H1 (cell line): ENCODE measurements around the gene VPS35L. TPM values are rescaled to one million over a fixed set of nuclear protein-coding genes. Genes with fewer than 3 reads are reported as not detected.

Source experiments
- SP1 ChIP-seq: IDR thresholded peaks from 2 replicates; pipeline ENCODE4 v1.6.1; 2011; ENCODE audit warnings: low read depth, low read length
- polyA plus RNA-seq, 7 experiments: library from polyadenylated mRNA; depleted of rRNA in 3 of 7; stranded (reverse) in 5 of 7; unstranded in 2 of 7; fragments of >200 nt in 5 of 7; fragments of 200-250 nt in 2 of 7; gene quantifications; 1 replicate in 5 of 7; 2 replicates in 1 of 7; 4 replicates in 1 of 7; pipeline versions ENCODE4 v1.2.1 to v1.2.3, GENCODE V29; 2011 to 2013; ENCODE audit warnings: missing spikeins in 2 of 7, mixed read lengths in 2 of 7
- total RNA-seq: library from RNA; stranded (reverse); fragmentation: NEBNext Ultra II Directional; extraction: Animal tissue kit (Norgen Biotek cat#: 25700); gene quantifications from 2 replicates; pipeline ENCODE4 v1.2.1, GENCODE V29; 2021

VPS35L gene
- total and polyA plus RNA-seq, 2 of the 8 experiments (the other 6 are each of a cell fraction or from before 2014, with no cell fraction given): 31.5 to 57.1 TPM

GRCh38 chr16:19645557-19645981 is 90.1 kb downstream of the VPS35L start (continued):
- no peak for TF ChIP-seq SP1
